NCI-H1930 (cell line): ENCODE results near the gene GSN.

ENCODE experiments used
- DNase-seq, 2 experiments: peaks; one replicate each; lab custom pipeline; 2025; lab: John Stamatoyannopoulos, UW

Gene GSN

GRCh38 chr9:121323449-121324151 lies 55.6 kb downstream of the GSN start:
- DNase-seq, result no peak

- DNase-seq, result no peak
Measured at GRCh38 chr9:121324316-121324715, 56.4 kb downstream of the GSN start.

GRCh38 chr9:121324755-121325154 lies 56.8 kb downstream of the GSN start:
- DNase-seq, result no peak

GRCh38 chr9:121325387-121325786 lies 57.4 kb downstream of the GSN start:
- DNase-seq, result no peak

- no peak for DNase-seq
Measured at GRCh38 chr9:121326130-121326838, 58.3 kb downstream of the GSN start.

- no peak for DNase-seq
Measured at GRCh38 chr9:121326901-121327613, 59.1 kb downstream of the GSN start.

- no peak for DNase-seq
Measured at GRCh38 chr9:121328476-121328875, 60.5 kb downstream of the GSN start.

GRCh38 chr9:121328876-121329681 lies 61.1 kb downstream of the GSN start:
- no peak for DNase-seq

- no peak for DNase-seq
Measured at GRCh38 chr9:121331549-121331948, 63.6 kb downstream of the GSN start.

GRCh38 chr9:121331992-121332685 lies 64.2 kb downstream of the GSN start:
- DNase-seq, result no peak

- DNase-seq, result no peak
Measured at GRCh38 chr9:121333950-121334773, 66.2 kb downstream of the GSN start.

- DNase-seq, result no peak
Measured at GRCh38 chr9:121336665-121337064, 68.7 kb downstream of the GSN start.

GRCh38 chr9:121339437-121339836 lies 71.5 kb downstream of the GSN start:
- no peak for DNase-seq

GRCh38 chr9:121340676-121341392 lies 72.9 kb downstream of the GSN start:
- DNase-seq, result no peak

GRCh38 chr9:121344184-121344583 lies 76.2 kb downstream of the GSN start:
- DNase-seq, result no peak

GRCh38 chr9:121345070-121345469 lies 77.1 kb downstream of the GSN start:
- DNase-seq, result no peak

- no peak for DNase-seq
Measured at GRCh38 chr9:121348221-121348620, 80.3 kb downstream of the GSN start.

GRCh38 chr9:121349009-121349408 lies 81.0 kb downstream of the GSN start:
- no peak for DNase-seq

- DNase-seq, result no peak
Measured at GRCh38 chr9:121350036-121350435, 82.1 kb downstream of the GSN start.

- DNase-seq, result no peak
Measured at GRCh38 chr9:121350993-121351561, 83.1 kb downstream of the GSN start.
